ENCODE data around the gene B3GALNT2. TPM values are rescaled to one million over a fixed set of nuclear protein-coding genes. Genes with fewer than 3 reads are reported as not detected.

B3GALNT2 gene
- total RNA-seq, 4 donors from 2014 or later: 28.8 to 35.3 (median 32.4) TPM

- Histone ChIP-seq H3K4me1 (peaks cover 37 to 44% of the 10 kb centered on the region in 2 donors), H3K4me3 (peak overlapping the region; percentile 74 to 92 (median 77)), H3K27me3 (no peaks in the 10 kb centered on the region), H3K36me3 (no peaks in the 10 kb centered on the region), H3K9me3 (no peaks in the 10 kb centered on the region), H3K27ac (peak overlapping the region; percentile 99 to 100 (median 99))
- DNase-seq (peak; percentile 35 to 52), ATAC-seq (peak; percentile 23 to 25)
- intact Hi-C loops (cut with DNase I; ENCODE audit: low total_unique reads) (loop anchor here (2.0 to 10.0 kb wide), 9 partner anchors 136 to 1299 kb away; partner anchors contain the start of genes ARID4B, GGPS1, HEATR1 and IRF2BP2), in situ Hi-C loops (cut with MboI; ENCODE audit: low sequenced_read_pairs in 4 of 4) (loop anchor here in 1 of 4 donors (25.0 kb wide), 2 partner anchors 259 to 459 kb away; no protein-coding TSS in a partner anchor)
- TF ChIP-seq POLR2A (IDR thresholded peaks at IDR 0.05) (no peak), CTCF (IDR thresholded peaks at IDR 0.05 in 4 of 5, conservative IDR thresholded peaks at IDR 0.05 in 1 of 5) (no peak)
Observed at GRCh38 chr1:235503403-235504121, 690 bp downstream of the B3GALNT2 start.

- H3K4me3 ChIP-seq: peak overlapping the region; percentile 74 to 92 (median 77)
- no peak for ATAC-seq
- intact Hi-C loops (cut with DNase I; ENCODE audit: low total_unique reads) (loop anchor here (5.0 to 10.0 kb wide), 8 partner anchors 136 to 1298 kb away; partner anchors contain the start of genes HEATR1, IRF2BP2, LGALS8 and NID1), in situ Hi-C loops (cut with MboI; ENCODE audit: low sequenced_read_pairs in 4 of 4) (loop anchor here in 1 of 4 donors (25.0 kb wide), 2 partner anchors 259 to 459 kb away; no protein-coding TSS in a partner anchor)
- no peak for DNase-seq
- no peaks in the 10 kb centered on the region for H3K9me3 ChIP-seq
- H3K27ac ChIP-seq: peak overlapping the region; percentile 99 to 100 (median 99)
- no peaks in the 10 kb centered on the region for H3K27me3 ChIP-seq
- no peaks in the 10 kb centered on the region for H3K36me3 ChIP-seq
- TF ChIP-seq POLR2A (IDR thresholded peaks at IDR 0.05) (no peak), CTCF (IDR thresholded peaks at IDR 0.05 in 4 of 5, conservative IDR thresholded peaks at IDR 0.05 in 1 of 5) (no peak)
- H3K4me1 ChIP-seq: peaks cover 44 to 47% of the 10 kb centered on the region in 2 donors
Observed at GRCh38 chr1:235502601-235503402, 1.4 kb downstream of the B3GALNT2 start.

- Histone ChIP-seq H3K27me3 (no peaks in the 10 kb centered on the region), H3K4me3 (no peak overlapping the region), H3K4me1 (peaks cover 59 to 60% of the 10 kb centered on the region in 2 donors), H3K36me3 (no peaks in the 10 kb centered on the region), H3K27ac (peak overlapping the region; percentile 99 to 100 (median 99)), H3K9me3 (no peaks in the 10 kb centered on the region)
- DNase-seq: no peak
- no peak for TF ChIP-seq POLR2A (IDR thresholded peaks at IDR 0.05)
- TF ChIP-seq CTCF (IDR thresholded peaks at IDR 0.05 in 4 of 5, conservative IDR thresholded peaks at IDR 0.05 in 1 of 5): no peak
- ATAC-seq: no peak
- in situ Hi-C loops (cut with MboI; ENCODE audit: low sequenced_read_pairs in 4 of 4) (loop anchor here in 1 of 4 donors (25.0 kb wide), 2 partner anchors 261 to 461 kb away; no protein-coding TSS in a partner anchor), intact Hi-C loops (cut with DNase I; ENCODE audit: low total_unique reads) (loop anchor here (5.0 to 10.0 kb wide), 8 partner anchors 134 to 1296 kb away; partner anchors contain the start of genes HEATR1, IRF2BP2, LGALS8 and NID1)
Observed at GRCh38 chr1:235500971-235501540, 3.2 kb downstream of the B3GALNT2 start.

- DNase-seq: no peak
- H3K9me3 ChIP-seq: no peaks in the 10 kb centered on the region
- peak overlapping the region; percentile 72 to 99 (median 78) for H3K27ac ChIP-seq
- in situ Hi-C loops (cut with MboI; ENCODE audit: low sequenced_read_pairs in 4 of 4): no loop called here
- intact Hi-C loops (cut with DNase I; ENCODE audit: low total_unique reads): no loop called here
- H3K4me1 ChIP-seq: peaks cover 61 to 68% of the 10 kb centered on the region in 2 donors
- no peak for TF ChIP-seq CTCF (IDR thresholded peaks at IDR 0.05 in 4 of 5, conservative IDR thresholded peaks at IDR 0.05 in 1 of 5)
- TF ChIP-seq POLR2A (IDR thresholded peaks at IDR 0.05): no peak
- peak; percentile 83 to 84 for ATAC-seq
- H3K27me3 ChIP-seq: no peaks in the 10 kb centered on the region
- H3K36me3 ChIP-seq: peaks cover 0 to 19% of the 10 kb centered on the region in 2 donors
- H3K4me3 ChIP-seq: no peak overlapping the region
Observed at GRCh38 chr1:235495551-235495950, 8.7 kb downstream of the B3GALNT2 start.
